ENCODE results near the gene UCK1. TPM values are rescaled to one million over a fixed set of nuclear protein-coding genes. Genes with fewer than 3 reads are reported as not detected.
"Not testable (repeated sequence)": the region's sequence is repeated elsewhere in the genome, so short reads cannot be mapped to it uniquely, and the experiment has no call there.

The UCK1 gene
- total RNA-seq, 3 donors from 2014 or later (not counting 1 experiment from before 2014, with no cell fraction given), result 29.9 to 35.2 (median 30.2) TPM

DNA sequence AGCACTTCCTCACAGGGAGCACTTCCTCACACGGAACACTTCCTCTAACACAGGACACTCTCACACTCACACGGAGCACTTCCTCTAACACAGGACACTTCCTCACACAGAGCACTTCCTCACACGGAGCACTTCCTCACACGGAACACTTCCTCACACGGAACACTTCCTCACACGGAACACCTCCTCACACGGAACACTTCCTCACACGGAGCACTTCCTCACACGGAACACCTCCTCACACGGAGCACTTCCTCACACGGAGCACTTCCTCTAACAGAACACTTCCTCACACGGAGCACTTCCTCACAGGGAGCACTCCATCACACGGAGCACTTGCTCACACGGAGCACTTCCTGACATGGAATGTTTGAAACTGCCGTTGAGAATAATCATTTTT lies 15.0 kb downstream of the UCK1 start:
- Mint-ChIP-seq H3K4me3 (no peak overlapping the region), H3K9me3 (no peaks in the 10 kb centered on the region), H3K36me3 (no peaks in the 10 kb centered on the region), H3K27ac (no peak overlapping the region), H3K27me3 (ENCODE audit: low read depth in 2 of 2) (no peaks in the 10 kb centered on the region), H3K4me1 (peaks cover 0 to 16% of the 10 kb centered on the region in 2 donors)
- H3K4me1 ChIP-seq (ENCODE audit: control insufficient read depth, insufficient read depth, low read length), result peaks cover 22% of the 10 kb centered on the region
- peaks cover 4% of the 10 kb centered on the region for H3K9me3 ChIP-seq (ENCODE audit: control insufficient read depth, insufficient read depth, low read length)
- WGBS (ENCODE audit: insufficient coverage), result 79% methylated on average over 14 of the region's 15 CpGs
- TF ChIP-seq, protein P1, sequence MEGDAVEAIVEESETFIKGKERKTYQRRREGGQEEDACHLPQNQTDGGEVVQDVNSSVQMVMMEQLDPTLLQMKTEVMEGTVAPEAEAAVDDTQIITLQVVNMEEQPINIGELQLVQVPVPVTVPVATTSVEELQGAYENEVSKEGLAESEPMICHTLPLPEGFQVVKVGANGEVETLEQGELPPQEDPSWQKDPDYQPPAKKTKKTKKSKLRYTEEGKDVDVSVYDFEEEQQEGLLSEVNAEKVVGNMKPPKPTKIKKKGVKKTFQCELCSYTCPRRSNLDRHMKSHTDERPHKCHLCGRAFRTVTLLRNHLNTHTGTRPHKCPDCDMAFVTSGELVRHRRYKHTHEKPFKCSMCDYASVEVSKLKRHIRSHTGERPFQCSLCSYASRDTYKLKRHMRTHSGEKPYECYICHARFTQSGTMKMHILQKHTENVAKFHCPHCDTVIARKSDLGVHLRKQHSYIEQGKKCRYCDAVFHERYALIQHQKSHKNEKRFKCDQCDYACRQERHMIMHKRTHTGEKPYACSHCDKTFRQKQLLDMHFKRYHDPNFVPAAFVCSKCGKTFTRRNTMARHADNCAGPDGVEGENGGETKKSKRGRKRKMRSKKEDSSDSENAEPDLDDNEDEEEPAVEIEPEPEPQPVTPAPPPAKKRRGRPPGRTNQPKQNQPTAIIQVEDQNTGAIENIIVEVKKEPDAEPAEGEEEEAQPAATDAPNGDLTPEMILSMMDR (IDR thresholded peaks at IDR 0.05), result no peak
- no peak overlapping the region for H3K4me3 ChIP-seq (ENCODE audit: low read length)
- peaks cover 52% of the 10 kb centered on the region for H3K36me3 ChIP-seq (ENCODE audit: control insufficient read depth, insufficient read depth, low read length)
- peak overlapping the region; percentile 23 for H3K27ac ChIP-seq (ENCODE audit: low read length)
- DNase-seq (no peak), ATAC-seq (no peak)
- intact Hi-C loops (cut with micrococcal nuclease), result no loop called here
- no peaks in the 10 kb centered on the region for H3K27me3 ChIP-seq (ENCODE audit: control insufficient read depth, insufficient read depth, low read length)

- peaks cover 54% of the 10 kb centered on the region for H3K36me3 ChIP-seq (ENCODE audit: control insufficient read depth, insufficient read depth, low read length)
- H3K4me3 ChIP-seq (ENCODE audit: low read length); H3K27me3 Mint-ChIP-seq (ENCODE audit: low read depth in 2 of 2): not testable (repeated sequence)
These were observed 15.5 kb downstream of the UCK1 start for GRCh38 chr9:131515559-131516031.

DNA sequence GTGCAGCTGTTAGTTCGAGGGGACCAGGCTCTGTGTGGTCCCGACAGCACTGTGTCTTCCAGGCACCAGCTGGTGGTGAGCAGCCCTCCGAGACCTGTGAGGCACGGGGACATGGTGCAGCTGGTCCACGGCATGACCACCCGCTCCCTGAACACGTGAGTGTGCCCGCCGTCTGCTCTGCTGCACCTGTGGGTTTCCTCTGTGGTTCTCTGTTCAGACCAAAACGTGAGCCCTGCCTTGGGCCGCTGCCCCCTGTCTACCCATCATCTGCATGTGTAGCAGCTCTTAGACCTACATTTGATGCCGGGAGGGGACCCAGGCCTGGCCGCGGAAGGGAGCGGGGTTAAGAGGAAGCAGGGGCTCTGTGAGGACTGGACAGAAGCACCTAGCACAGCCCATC lies 17.9 kb downstream of the UCK1 start:
- intact Hi-C loops (cut with micrococcal nuclease), result no loop called here
- Mint-ChIP-seq H3K36me3 (no peaks in the 10 kb centered on the region), H3K9me3 (no peaks in the 10 kb centered on the region), H3K27ac (no peak overlapping the region), H3K27me3 (ENCODE audit: low read depth in 2 of 2) (no peaks in the 10 kb centered on the region), H3K4me1 (peaks cover 0 to 16% of the 10 kb centered on the region in 2 donors), H3K4me3 (no peak overlapping the region)
- Histone ChIP-seq H3K27ac (ENCODE audit: low read length) (no peak overlapping the region), H3K4me3 (ENCODE audit: low read length) (no peak overlapping the region), H3K4me1 (ENCODE audit: control insufficient read depth, insufficient read depth, low read length) (peaks cover 22% of the 10 kb centered on the region), H3K36me3 (ENCODE audit: control insufficient read depth, insufficient read depth, low read length) (peaks cover 43% of the 10 kb centered on the region), H3K27me3 (ENCODE audit: control insufficient read depth, insufficient read depth, low read length) (no peaks in the 10 kb centered on the region), H3K9me3 (ENCODE audit: control insufficient read depth, insufficient read depth, low read length) (peaks cover 4% of the 10 kb centered on the region)
- TF ChIP-seq, protein P1 (IDR thresholded peaks at IDR 0.05), result no peak
- no peak for DNase-seq
- peak in 2 of 3 donors; percentile 24 to 35 for ATAC-seq
- 52% methylated on average over 15 of the region's 15 CpGs for WGBS (ENCODE audit: insufficient coverage)

More at GRCh38 chr9:131515559-131516031, 15.5 kb downstream of the UCK1 start:
- H3K9me3 ChIP-seq (ENCODE audit: control insufficient read depth, insufficient read depth, low read length); ATAC-seq; H3K4me3 Mint-ChIP-seq; H3K27ac Mint-ChIP-seq; H3K27me3 ChIP-seq (ENCODE audit: control insufficient read depth, insufficient read depth, low read length); DNase-seq; intact Hi-C loops (cut with micrococcal nuclease); H3K9me3 Mint-ChIP-seq; H3K36me3 Mint-ChIP-seq: not testable (repeated sequence)
- H3K27ac ChIP-seq (ENCODE audit: low read length), result peak overlapping the region; percentile 23
- peaks cover 22% of the 10 kb centered on the region for H3K4me1 ChIP-seq (ENCODE audit: control insufficient read depth, insufficient read depth, low read length)
- peaks cover 0 to 16% of the 10 kb centered on the region in 2 donors for H3K4me1 Mint-ChIP-seq
- 66% methylated on average over 10 of the region's 12 CpGs for WGBS (ENCODE audit: insufficient coverage)

GRCh38 chr9:131511880-131512279 lies 19.2 kb downstream of the UCK1 start:
- intact Hi-C loops (cut with micrococcal nuclease), result no loop called here
- peaks cover 40% of the 10 kb centered on the region for H3K36me3 ChIP-seq (ENCODE audit: control insufficient read depth, insufficient read depth, low read length)
- DNase-seq, result no peak
- no peak overlapping the region for H3K27ac Mint-ChIP-seq
- H3K36me3 Mint-ChIP-seq, result no peaks in the 10 kb centered on the region
- peaks cover 4% of the 10 kb centered on the region for H3K9me3 ChIP-seq (ENCODE audit: control insufficient read depth, insufficient read depth, low read length)
- H3K4me3 Mint-ChIP-seq, result no peak overlapping the region
- no peaks in the 10 kb centered on the region for H3K27me3 Mint-ChIP-seq (ENCODE audit: low read depth in 2 of 2)
- H3K27me3 ChIP-seq (ENCODE audit: control insufficient read depth, insufficient read depth, low read length), result no peaks in the 10 kb centered on the region
- TF ChIP-seq, protein P1 (IDR thresholded peaks at IDR 0.05), result no peak
- H3K27ac ChIP-seq (ENCODE audit: low read length), result no peak overlapping the region
- ATAC-seq, result no peak
- over 99% methylated on average over 6 of the region's 6 CpGs for WGBS (ENCODE audit: insufficient coverage)
- H3K9me3 Mint-ChIP-seq, result no peaks in the 10 kb centered on the region
- peaks cover 0 to 16% of the 10 kb centered on the region in 2 donors for H3K4me1 Mint-ChIP-seq
- no peak overlapping the region for H3K4me3 ChIP-seq (ENCODE audit: low read length)
- H3K4me1 ChIP-seq (ENCODE audit: control insufficient read depth, insufficient read depth, low read length), result peaks cover 22% of the 10 kb centered on the region

Measured in natural killer cell (primary cell).